Caki2 (cell line): ENCODE measurements around the gene TMC6. TPM values are rescaled to one million over a fixed set of nuclear protein-coding genes. Genes with fewer than 3 reads are reported as not detected.

Experiments
- DNase-seq: peaks from one replicate; pipeline ENCODE4 v3.0.0-alpha.2; 2015; ENCODE audit warnings: low read depth
- in situ Hi-C: cut with HindIII; loops from 2 replicates; pipeline ENCODE4 v1.10.0; 2016; ENCODE audit warnings: low sequenced_read_pairs, low pct_unique_long_range_greater_than_20kb, mixed read lengths
- total RNA-seq: library from RNA; depleted of rRNA; stranded (reverse); fragments of >200 nt; shearing (Covaris generic); gene quantifications from 2 replicates; pipeline ENCODE4 v1.2.3, GENCODE V29; 2014; ENCODE audit warnings: low replicate concordance; rRNA removed

Gene TMC6
- total RNA-seq, 1 experiment from 2014 or later = 31.4 TPM

- in situ Hi-C loops = no loop called here
These were observed 65.1 kb downstream of the TMC6 start for GRCh38 chr17:78063489-78063888.

GRCh38 chr17:78062596-78062995 lies 66.0 kb downstream of the TMC6 start:
- in situ Hi-C loops = no loop called here
- no peak for DNase-seq

More at GRCh38 chr17:78063489-78063888, 65.1 kb downstream of the TMC6 start:
- no peak for DNase-seq

Other genes with a start within 250 kb of the TMC6 start
- gene TNRC6C, start 170.1 kb downstream of the TMC6 start, total RNA-seq = 0.91 and 2.2 TPM in 2 replicates
- 0.14 and 0.17 TPM in 2 replicates for gene TMC8, start 2.0 kb upstream of the TMC6 start, total RNA-seq
- not detected in 2 replicates for gene C17orf99, start 17.6 kb upstream of the TMC6 start, total RNA-seq
- gene SYNGR2, start 39.8 kb upstream of the TMC6 start, total RNA-seq = 213 and 286 TPM in 2 replicates
- gene TK1, start 58.3 kb upstream of the TMC6 start, total RNA-seq = 160 and 213 TPM in 2 replicates
- 37.2 and 41.1 TPM in 2 replicates for gene AFMID, start 58.6 kb upstream of the TMC6 start, total RNA-seq
- gene BIRC5, start 85.5 kb upstream of the TMC6 start, total RNA-seq = 192 and 210 TPM in 2 replicates
- gene TMEM235, start 102.9 kb upstream of the TMC6 start, total RNA-seq = not detected in 2 replicates
- 22.9 and 28.9 TPM in 2 replicates for gene SOCS3, start 231.3 kb upstream of the TMC6 start, total RNA-seq
- gene PGS1, start 249.9 kb upstream of the TMC6 start, total RNA-seq = 32.8 and 57.8 TPM in 2 replicates